Prostate gland (tissue), 2 donors: ENCODE results near the gene CDC42BPB. TPM values are rescaled to one million over a fixed set of nuclear protein-coding genes. Genes with fewer than 3 reads are reported as not detected.

Source experiments
- DNase-seq: peaks from one replicate; pipeline ENCODE4 v3.0.0-alpha.2; 2019; ENCODE audit warnings: low spot score
- H3K27ac ChIP-seq, 2 donors: fragments of 200-600 bp; sonication (generic); 2 replicates each; pipeline ENCODE4 v1.5.1; 2017 to 2019
- H3K27me3 ChIP-seq: fragments of 200-600 bp; sonication (generic); replicated peaks from 2 replicates; pipeline ENCODE4 v1.5.1; 2019; ENCODE audit not compliant: insufficient read depth
- H3K36me3 ChIP-seq, 2 donors: fragments of 200-600 bp; sonication (generic); 1 replicate in 1 of 2; 2 replicates in 1 of 2; pipeline versions ENCODE4 v1.5.1 to v1.8.1; 2017 to 2019
- H3K4me1 ChIP-seq: fragments of 200-600 bp; sonication (generic); replicated peaks from 2 replicates; pipeline ENCODE4 v1.5.1; 2019
- H3K4me3 ChIP-seq, 2 donors: fragments of 200-600 bp; sonication (generic); 2 replicates each; pipeline ENCODE4 v1.5.1; 2017 to 2019
- H3K9me3 ChIP-seq: fragments of 200-600 bp; sonication (generic); 2 replicates; pipeline ENCODE4 v1.5.1; 2017
- POLR2A ChIP-seq: fragments of 450-650 bp; IDR thresholded peaks from one replicate; pipeline ENCODE4 v1.6.1; 2016; ENCODE audit warnings: antibody characterized with exemption, mild to moderate bottlenecking
- POLR2AphosphoS5 ChIP-seq: sonication (generic); formaldehyde crosslinking; IDR thresholded peaks from one replicate; pipeline ENCODE4 v1.6.1; 2017; ENCODE audit warnings: antibody characterized with exemption
- WGBS: methylation state at CpG from one replicate; pipeline ENCODE4 v1.1.5; 2018; 5-methylcytosine and 5-hydroxymethylcytosine counted together
- intact Hi-C: fragments of 100-400 bp; cut with DNase I; formaldehyde crosslinking; loops from one replicate; pipeline ENCODE4 v1.14.2; 2022
- total RNA-seq, 2 donors: library from RNA; depleted of rRNA; stranded (reverse); fragments of >200 nt; gene quantifications; one replicate each; pipeline ENCODE4 v1.1.0, GENCODE V29; 2016
- TF ChIP-seq, protein P1 (sequence below), 4 experiments: fragments of 200-600 bp in 2 of 4; fragments of 450-650 bp in 2 of 4; sonication (generic) in 2 of 4; IDR thresholded peaks; 1 replicate in 3 of 4; 2 replicates in 1 of 4; pipeline ENCODE4 v1.5.1; 2016 to 2019; ENCODE audit warnings: antibody characterized with exemption in 4 of 4, mild to moderate bottlenecking in 2 of 4, moderate library complexity in 2 of 4

Gene CDC42BPB
- total RNA-seq, 2 donors from 2014 or later, result 78.9 to 172 TPM

- Histone ChIP-seq H3K27me3 (no peaks in the 10 kb centered on the region), H3K36me3 (no peaks in the 10 kb centered on the region), H3K4me3 (no peak overlapping the region), H3K9me3 (no peaks in the 10 kb centered on the region), H3K4me1 (no peaks in the 10 kb centered on the region), H3K27ac (no peak overlapping the region)
- intact Hi-C loops, result no loop called here
- 47% methylated on average over 12 of the region's 12 CpGs for WGBS
- TF ChIP-seq POLR2AphosphoS5 (no peak), POLR2A (no peak)
- TF ChIP-seq, protein P1, sequence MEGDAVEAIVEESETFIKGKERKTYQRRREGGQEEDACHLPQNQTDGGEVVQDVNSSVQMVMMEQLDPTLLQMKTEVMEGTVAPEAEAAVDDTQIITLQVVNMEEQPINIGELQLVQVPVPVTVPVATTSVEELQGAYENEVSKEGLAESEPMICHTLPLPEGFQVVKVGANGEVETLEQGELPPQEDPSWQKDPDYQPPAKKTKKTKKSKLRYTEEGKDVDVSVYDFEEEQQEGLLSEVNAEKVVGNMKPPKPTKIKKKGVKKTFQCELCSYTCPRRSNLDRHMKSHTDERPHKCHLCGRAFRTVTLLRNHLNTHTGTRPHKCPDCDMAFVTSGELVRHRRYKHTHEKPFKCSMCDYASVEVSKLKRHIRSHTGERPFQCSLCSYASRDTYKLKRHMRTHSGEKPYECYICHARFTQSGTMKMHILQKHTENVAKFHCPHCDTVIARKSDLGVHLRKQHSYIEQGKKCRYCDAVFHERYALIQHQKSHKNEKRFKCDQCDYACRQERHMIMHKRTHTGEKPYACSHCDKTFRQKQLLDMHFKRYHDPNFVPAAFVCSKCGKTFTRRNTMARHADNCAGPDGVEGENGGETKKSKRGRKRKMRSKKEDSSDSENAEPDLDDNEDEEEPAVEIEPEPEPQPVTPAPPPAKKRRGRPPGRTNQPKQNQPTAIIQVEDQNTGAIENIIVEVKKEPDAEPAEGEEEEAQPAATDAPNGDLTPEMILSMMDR (IDR thresholded peaks at IDR 0.05), result no peak
- no peak for DNase-seq
Measured at GRCh38 chr14:103022002-103022684, 35.2 kb downstream of the CDC42BPB start.

DNA sequence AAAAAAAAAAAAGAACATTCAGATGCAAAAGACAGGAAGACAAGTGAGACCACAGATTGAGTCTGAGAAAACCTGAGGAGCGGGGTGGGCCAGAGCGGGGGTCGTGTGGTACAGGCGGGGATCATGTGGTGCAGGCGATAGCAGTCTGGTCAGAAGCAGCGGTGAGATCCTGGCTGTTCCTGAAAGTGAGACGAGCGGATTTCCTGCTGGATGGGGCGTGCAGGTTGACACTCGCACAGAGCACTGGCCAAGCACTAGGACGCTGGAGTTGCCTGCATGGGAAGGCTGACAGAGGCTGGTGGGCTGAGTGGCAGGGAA is 35.7 kb downstream of the CDC42BPB start:
- Histone ChIP-seq H3K4me1 (no peaks in the 10 kb centered on the region), H3K27ac (no peak overlapping the region)
- DNase-seq, result no peak

DNA sequence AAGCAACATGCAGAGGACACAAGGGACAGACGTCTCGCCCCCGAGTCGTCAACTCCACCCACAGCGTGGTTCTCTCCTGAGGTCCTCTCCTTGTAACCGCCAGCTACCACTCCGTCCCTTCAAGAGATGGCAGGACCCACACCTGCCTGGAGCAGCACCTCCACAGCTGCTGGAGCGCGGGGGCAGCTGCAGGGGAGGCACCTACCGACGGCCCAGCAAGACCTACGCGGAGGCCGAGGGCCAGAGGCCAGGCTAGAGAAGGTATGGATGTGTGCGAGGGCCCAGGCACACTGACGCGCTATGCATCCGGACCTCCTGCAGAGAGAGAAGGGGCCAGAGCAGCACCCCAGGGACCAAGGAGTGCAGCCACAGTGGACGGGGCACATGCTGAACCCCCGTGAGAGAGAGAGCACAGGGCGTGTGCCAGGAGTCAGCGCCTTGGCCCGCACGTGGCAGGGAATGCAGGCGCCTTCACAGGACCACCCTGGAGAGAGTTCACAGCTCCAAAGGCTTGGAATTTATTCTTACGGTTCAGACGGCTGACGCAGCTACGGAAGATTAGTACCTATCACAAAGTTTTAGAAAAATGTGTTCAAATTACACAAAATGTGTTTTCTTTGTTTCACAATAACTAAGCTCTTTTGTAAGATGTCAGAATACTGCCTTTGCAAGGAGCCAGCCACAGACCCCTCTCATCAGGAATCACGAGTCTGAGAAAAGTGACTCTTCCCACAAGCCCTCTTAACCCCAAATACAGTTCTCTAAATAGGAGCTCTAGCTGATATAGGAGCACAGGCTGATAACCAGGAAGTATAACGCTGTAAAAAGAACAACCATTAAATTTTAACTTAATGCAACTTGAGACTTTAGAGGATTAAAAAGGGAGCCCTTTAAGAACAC is 36.8 kb downstream of the CDC42BPB start:
- intact Hi-C loops, result no loop called here
- DNase-seq, result no peak
- Histone ChIP-seq H3K36me3 (no peaks in the 10 kb centered on the region), H3K9me3 (no peaks in the 10 kb centered on the region), H3K4me3 (no peak overlapping the region), H3K27me3 (no peaks in the 10 kb centered on the region), H3K27ac (no peak overlapping the region), H3K4me1 (peaks cover 2% of the 10 kb centered on the region)
- WGBS, result 94% methylated on average over 31 of the region's 31 CpGs
- TF ChIP-seq POLR2A (no peak), POLR2AphosphoS5 (no peak)
- TF ChIP-seq, protein P1 (IDR thresholded peaks at IDR 0.05), result no peak

More for the DNA sequence above, 35.7 kb downstream of the CDC42BPB start:
- intact Hi-C loops, result no loop called here
- H3K27me3 ChIP-seq, result no peaks in the 10 kb centered on the region
- no peaks in the 10 kb centered on the region for H3K9me3 ChIP-seq
- H3K4me3 ChIP-seq, result no peak overlapping the region
- WGBS, result 73% methylated on average over 11 of the region's 11 CpGs
- no peaks in the 10 kb centered on the region for H3K36me3 ChIP-seq
- TF ChIP-seq, protein P1 (IDR thresholded peaks at IDR 0.05), result no peak
- TF ChIP-seq POLR2AphosphoS5 (no peak), POLR2A (no peak)

GRCh38 chr14:103019826-103020225 is 37.5 kb downstream of the CDC42BPB start:
- intact Hi-C loops, result no loop called here
- Histone ChIP-seq H3K4me1 (peaks cover 2% of the 10 kb centered on the region), H3K27ac (no peak overlapping the region), H3K27me3 (no peaks in the 10 kb centered on the region), H3K36me3 (no peaks in the 10 kb centered on the region), H3K4me3 (no peak overlapping the region), H3K9me3 (no peaks in the 10 kb centered on the region)
- 70% methylated on average over 7 of the region's 7 CpGs for WGBS
- no peak for TF ChIP-seq POLR2AphosphoS5
- TF ChIP-seq, protein P1 (IDR thresholded peaks at IDR 0.05), result no peak
- no peak for TF ChIP-seq POLR2A
- no peak for DNase-seq
